ENCODE data around the gene SLC35D3. TPM values are rescaled to one million over a fixed set of nuclear protein-coding genes. Genes with fewer than 3 reads are reported as not detected.

SLC35D3 gene
- total RNA-seq, 1 experiment from 2014 or later, result 0.39 TPM

GRCh38 chr6:136956590-136957544 lies 34.8 kb downstream of the SLC35D3 start (continued):
- TF ChIP-seq, protein P1, sequence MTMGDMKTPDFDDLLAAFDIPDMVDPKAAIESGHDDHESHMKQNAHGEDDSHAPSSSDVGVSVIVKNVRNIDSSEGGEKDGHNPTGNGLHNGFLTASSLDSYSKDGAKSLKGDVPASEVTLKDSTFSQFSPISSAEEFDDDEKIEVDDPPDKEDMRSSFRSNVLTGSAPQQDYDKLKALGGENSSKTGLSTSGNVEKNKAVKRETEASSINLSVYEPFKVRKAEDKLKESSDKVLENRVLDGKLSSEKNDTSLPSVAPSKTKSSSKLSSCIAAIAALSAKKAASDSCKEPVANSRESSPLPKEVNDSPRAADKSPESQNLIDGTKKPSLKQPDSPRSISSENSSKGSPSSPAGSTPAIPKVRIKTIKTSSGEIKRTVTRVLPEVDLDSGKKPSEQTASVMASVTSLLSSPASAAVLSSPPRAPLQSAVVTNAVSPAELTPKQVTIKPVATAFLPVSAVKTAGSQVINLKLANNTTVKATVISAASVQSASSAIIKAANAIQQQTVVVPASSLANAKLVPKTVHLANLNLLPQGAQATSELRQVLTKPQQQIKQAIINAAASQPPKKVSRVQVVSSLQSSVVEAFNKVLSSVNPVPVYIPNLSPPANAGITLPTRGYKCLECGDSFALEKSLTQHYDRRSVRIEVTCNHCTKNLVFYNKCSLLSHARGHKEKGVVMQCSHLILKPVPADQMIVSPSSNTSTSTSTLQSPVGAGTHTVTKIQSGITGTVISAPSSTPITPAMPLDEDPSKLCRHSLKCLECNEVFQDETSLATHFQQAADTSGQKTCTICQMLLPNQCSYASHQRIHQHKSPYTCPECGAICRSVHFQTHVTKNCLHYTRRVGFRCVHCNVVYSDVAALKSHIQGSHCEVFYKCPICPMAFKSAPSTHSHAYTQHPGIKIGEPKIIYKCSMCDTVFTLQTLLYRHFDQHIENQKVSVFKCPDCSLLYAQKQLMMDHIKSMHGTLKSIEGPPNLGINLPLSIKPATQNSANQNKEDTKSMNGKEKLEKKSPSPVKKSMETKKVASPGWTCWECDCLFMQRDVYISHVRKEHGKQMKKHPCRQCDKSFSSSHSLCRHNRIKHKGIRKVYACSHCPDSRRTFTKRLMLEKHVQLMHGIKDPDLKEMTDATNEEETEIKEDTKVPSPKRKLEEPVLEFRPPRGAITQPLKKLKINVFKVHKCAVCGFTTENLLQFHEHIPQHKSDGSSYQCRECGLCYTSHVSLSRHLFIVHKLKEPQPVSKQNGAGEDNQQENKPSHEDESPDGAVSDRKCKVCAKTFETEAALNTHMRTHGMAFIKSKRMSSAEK (CRISPR knock-in tag; IDR thresholded peaks at IDR 0.05; ENCODE audit: borderline replicate concordance), result 0 out of 2 replicates have a peak, but pooled peaks have one; percentile 44
- TF ChIP-seq, protein P2, sequence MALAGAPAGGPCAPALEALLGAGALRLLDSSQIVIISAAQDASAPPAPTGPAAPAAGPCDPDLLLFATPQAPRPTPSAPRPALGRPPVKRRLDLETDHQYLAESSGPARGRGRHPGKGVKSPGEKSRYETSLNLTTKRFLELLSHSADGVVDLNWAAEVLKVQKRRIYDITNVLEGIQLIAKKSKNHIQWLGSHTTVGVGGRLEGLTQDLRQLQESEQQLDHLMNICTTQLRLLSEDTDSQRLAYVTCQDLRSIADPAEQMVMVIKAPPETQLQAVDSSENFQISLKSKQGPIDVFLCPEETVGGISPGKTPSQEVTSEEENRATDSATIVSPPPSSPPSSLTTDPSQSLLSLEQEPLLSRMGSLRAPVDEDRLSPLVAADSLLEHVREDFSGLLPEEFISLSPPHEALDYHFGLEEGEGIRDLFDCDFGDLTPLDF (CRISPR knock-in tag; IDR thresholded peaks at IDR 0.05), result no peak
- TF ChIP-seq HMGA2 (CRISPR knock-in tag; IDR thresholded peaks at IDR 0.05), result no peak
- TF ChIP-seq CDX4 (CRISPR knock-in tag; IDR thresholded peaks at IDR 0.05; ENCODE audit: borderline replicate concordance), result no peak
- TF ChIP-seq IRF1 (CRISPR knock-in tag; IDR thresholded peaks at IDR 0.05), result no peak
- TF ChIP-seq, protein P3, sequence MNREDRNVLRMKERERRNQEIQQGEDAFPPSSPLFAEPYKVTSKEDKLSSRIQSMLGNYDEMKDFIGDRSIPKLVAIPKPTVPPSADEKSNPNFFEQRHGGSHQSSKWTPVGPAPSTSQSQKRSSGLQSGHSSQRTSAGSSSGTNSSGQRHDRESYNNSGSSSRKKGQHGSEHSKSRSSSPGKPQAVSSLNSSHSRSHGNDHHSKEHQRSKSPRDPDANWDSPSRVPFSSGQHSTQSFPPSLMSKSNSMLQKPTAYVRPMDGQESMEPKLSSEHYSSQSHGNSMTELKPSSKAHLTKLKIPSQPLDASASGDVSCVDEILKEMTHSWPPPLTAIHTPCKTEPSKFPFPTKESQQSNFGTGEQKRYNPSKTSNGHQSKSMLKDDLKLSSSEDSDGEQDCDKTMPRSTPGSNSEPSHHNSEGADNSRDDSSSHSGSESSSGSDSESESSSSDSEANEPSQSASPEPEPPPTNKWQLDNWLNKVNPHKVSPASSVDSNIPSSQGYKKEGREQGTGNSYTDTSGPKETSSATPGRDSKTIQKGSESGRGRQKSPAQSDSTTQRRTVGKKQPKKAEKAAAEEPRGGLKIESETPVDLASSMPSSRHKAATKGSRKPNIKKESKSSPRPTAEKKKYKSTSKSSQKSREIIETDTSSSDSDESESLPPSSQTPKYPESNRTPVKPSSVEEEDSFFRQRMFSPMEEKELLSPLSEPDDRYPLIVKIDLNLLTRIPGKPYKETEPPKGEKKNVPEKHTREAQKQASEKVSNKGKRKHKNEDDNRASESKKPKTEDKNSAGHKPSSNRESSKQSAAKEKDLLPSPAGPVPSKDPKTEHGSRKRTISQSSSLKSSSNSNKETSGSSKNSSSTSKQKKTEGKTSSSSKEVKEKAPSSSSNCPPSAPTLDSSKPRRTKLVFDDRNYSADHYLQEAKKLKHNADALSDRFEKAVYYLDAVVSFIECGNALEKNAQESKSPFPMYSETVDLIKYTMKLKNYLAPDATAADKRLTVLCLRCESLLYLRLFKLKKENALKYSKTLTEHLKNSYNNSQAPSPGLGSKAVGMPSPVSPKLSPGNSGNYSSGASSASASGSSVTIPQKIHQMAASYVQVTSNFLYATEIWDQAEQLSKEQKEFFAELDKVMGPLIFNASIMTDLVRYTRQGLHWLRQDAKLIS (CRISPR knock-in tag; IDR thresholded peaks at IDR 0.05; ENCODE audit: borderline replicate concordance), result no peak
- TF ChIP-seq, protein P4, sequence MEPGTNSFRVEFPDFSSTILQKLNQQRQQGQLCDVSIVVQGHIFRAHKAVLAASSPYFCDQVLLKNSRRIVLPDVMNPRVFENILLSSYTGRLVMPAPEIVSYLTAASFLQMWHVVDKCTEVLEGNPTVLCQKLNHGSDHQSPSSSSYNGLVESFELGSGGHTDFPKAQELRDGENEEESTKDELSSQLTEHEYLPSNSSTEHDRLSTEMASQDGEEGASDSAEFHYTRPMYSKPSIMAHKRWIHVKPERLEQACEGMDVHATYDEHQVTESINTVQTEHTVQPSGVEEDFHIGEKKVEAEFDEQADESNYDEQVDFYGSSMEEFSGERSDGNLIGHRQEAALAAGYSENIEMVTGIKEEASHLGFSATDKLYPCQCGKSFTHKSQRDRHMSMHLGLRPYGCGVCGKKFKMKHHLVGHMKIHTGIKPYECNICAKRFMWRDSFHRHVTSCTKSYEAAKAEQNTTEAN (CRISPR knock-in tag; IDR thresholded peaks at IDR 0.05), result no peak
- no peak for TF ChIP-seq GABPB1 (CRISPR knock-in tag; IDR thresholded peaks at IDR 0.05)
- TF ChIP-seq, protein P5, sequence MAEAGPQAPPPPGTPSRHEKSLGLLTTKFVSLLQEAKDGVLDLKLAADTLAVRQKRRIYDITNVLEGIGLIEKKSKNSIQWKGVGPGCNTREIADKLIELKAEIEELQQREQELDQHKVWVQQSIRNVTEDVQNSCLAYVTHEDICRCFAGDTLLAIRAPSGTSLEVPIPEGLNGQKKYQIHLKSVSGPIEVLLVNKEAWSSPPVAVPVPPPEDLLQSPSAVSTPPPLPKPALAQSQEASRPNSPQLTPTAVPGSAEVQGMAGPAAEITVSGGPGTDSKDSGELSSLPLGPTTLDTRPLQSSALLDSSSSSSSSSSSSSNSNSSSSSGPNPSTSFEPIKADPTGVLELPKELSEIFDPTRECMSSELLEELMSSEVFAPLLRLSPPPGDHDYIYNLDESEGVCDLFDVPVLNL (CRISPR knock-in tag; IDR thresholded peaks at IDR 0.05; ENCODE audit: borderline replicate concordance, low read depth), result no peak
- TF ChIP-seq, protein P6, sequence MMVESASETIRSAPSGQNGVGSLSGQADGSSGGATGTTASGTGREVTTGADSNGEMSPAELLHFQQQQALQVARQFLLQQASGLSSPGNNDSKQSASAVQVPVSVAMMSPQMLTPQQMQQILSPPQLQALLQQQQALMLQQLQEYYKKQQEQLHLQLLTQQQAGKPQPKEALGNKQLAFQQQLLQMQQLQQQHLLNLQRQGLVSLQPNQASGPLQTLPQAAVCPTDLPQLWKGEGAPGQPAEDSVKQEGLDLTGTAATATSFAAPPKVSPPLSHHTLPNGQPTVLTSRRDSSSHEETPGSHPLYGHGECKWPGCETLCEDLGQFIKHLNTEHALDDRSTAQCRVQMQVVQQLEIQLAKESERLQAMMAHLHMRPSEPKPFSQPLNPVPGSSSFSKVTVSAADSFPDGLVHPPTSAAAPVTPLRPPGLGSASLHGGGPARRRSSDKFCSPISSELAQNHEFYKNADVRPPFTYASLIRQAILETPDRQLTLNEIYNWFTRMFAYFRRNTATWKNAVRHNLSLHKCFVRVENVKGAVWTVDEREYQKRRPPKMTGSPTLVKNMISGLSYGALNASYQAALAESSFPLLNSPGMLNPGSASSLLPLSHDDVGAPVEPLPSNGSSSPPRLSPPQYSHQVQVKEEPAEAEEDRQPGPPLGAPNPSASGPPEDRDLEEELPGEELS (CRISPR knock-in tag; IDR thresholded peaks at IDR 0.05), result peak; percentile 98; the same call in 1 of the 2 replicates
- TF ChIP-seq IRF2 (CRISPR knock-in tag; IDR thresholded peaks at IDR 0.05; ENCODE audit: borderline replicate concordance, low read depth), result no peak
- TF ChIP-seq CREB1 (CRISPR knock-in tag; IDR thresholded peaks at IDR 0.05), result no peak
- TF ChIP-seq, protein P7, sequence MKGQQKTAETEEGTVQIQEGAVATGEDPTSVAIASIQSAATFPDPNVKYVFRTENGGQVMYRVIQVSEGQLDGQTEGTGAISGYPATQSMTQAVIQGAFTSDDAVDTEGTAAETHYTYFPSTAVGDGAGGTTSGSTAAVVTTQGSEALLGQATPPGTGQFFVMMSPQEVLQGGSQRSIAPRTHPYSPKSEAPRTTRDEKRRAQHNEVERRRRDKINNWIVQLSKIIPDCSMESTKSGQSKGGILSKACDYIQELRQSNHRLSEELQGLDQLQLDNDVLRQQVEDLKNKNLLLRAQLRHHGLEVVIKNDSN (CRISPR knock-in tag; IDR thresholded peaks at IDR 0.05), result no peak
- TF ChIP-seq, protein P8, sequence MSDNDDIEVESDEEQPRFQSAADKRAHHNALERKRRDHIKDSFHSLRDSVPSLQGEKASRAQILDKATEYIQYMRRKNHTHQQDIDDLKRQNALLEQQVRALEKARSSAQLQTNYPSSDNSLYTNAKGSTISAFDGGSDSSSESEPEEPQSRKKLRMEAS (CRISPR knock-in tag; IDR thresholded peaks at IDR 0.05), result no peak
- TF ChIP-seq FOXP1 (CRISPR knock-in tag; IDR thresholded peaks at IDR 0.05; ENCODE audit: borderline replicate concordance), result peak; percentile 91
- TF ChIP-seq PRRX2 (CRISPR knock-in tag; IDR thresholded peaks at IDR 0.05), result no peak
- no peak for TF ChIP-seq TP53 (CRISPR knock-in tag; IDR thresholded peaks at IDR 0.05)
- no peak for TF ChIP-seq CREM (CRISPR knock-in tag; IDR thresholded peaks at IDR 0.05)
- no peak for TF ChIP-seq FOXJ3 (CRISPR knock-in tag; IDR thresholded peaks at IDR 0.05; ENCODE audit: borderline replicate concordance)
- no peak for TF ChIP-seq NFYB (CRISPR knock-in tag; conservative IDR thresholded peaks at IDR 0.05; ENCODE audit: low read depth)
